C4-2B (cell line): ENCODE results near the gene WBP2.

Experiments
- H3K27ac ChIP-seq: fragments of 450-650 bp; 2 replicates; pipeline ENCODE4 v1.5.1; 2017
- ZFX ChIP-seq: fragments of 450-650 bp; IDR thresholded peaks from 2 replicates; pipeline ENCODE4 v1.6.1; 2017
- TF ChIP-seq, protein P1 (sequence below): fragments of 450-650 bp; conservative IDR thresholded peaks from 2 replicates; pipeline ENCODE4 v1.5.1; 2017; ENCODE audit warnings: mild to moderate bottlenecking

Gene WBP2

GRCh38 chr17:75847614-75848522 is 7.3 kb downstream of the WBP2 start:
- H3K27ac ChIP-seq, result no peak overlapping the region
- TF ChIP-seq, protein P1, sequence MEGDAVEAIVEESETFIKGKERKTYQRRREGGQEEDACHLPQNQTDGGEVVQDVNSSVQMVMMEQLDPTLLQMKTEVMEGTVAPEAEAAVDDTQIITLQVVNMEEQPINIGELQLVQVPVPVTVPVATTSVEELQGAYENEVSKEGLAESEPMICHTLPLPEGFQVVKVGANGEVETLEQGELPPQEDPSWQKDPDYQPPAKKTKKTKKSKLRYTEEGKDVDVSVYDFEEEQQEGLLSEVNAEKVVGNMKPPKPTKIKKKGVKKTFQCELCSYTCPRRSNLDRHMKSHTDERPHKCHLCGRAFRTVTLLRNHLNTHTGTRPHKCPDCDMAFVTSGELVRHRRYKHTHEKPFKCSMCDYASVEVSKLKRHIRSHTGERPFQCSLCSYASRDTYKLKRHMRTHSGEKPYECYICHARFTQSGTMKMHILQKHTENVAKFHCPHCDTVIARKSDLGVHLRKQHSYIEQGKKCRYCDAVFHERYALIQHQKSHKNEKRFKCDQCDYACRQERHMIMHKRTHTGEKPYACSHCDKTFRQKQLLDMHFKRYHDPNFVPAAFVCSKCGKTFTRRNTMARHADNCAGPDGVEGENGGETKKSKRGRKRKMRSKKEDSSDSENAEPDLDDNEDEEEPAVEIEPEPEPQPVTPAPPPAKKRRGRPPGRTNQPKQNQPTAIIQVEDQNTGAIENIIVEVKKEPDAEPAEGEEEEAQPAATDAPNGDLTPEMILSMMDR, result no peak
- no peak for TF ChIP-seq ZFX

- TF ChIP-seq, protein P1, result no peak
- TF ChIP-seq ZFX, result no peak
- H3K27ac ChIP-seq, result no peak overlapping the region
These were observed 8.2 kb downstream of the WBP2 start for GRCh38 chr17:75846692-75847613.

GRCh38 chr17:75845933-75846691 is 9.0 kb downstream of the WBP2 start:
- TF ChIP-seq, protein P1, result no peak
- TF ChIP-seq ZFX, result no peak
- H3K27ac ChIP-seq, result no peak overlapping the region

DNA sequence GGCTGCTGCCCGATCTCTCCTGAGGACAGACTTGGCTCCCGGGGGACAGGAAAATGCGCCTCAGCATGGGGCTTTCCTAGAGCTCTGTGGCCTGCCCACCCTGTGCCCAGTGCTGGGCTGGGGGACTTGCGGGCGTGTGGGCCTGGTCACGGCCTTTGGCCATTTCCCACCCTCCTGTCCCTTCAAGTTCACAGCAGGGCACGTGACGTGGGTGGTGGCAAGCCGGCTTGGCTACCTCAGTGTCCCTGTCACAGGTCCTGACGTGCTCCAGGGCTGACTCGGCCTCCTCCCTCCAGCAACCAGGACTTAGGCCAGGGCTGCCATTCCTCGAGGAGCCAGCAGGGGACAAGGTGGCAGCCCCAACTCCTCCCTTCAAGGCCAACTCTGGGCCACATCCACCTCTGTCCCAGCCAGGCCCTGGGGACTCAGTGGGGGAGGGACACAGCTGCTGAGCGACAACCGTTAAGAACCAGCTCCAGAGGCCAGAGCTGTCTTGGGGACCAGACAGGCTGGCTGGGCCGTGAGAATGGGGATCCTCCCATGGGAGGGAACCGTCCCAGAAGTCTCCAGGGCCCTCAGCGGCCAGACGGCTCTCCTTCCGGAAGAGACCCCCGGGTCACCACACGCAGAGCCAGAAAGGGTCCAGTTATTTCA is 9.9 kb downstream of the WBP2 start:
- TF ChIP-seq, protein P1, result peak; percentile 86
- TF ChIP-seq ZFX, result no peak
- peak overlapping the region; percentile 37 for H3K27ac ChIP-seq

- H3K27ac ChIP-seq, result peak overlapping the region; percentile 37
- no peak for TF ChIP-seq ZFX
- TF ChIP-seq, protein P1, result no peak
These were observed 10.5 kb downstream of the WBP2 start for GRCh38 chr17:75844530-75845057.
